A204.1 (cell line): ENCODE results near the gene PRIMA1.

ENCODE experiments used
- FAIRE-seq: peaks from 2 replicates; lab custom pipeline; 2012; peaks lifted over from hg19 to GRCh38; lab: Jason Lieb, UNC

The PRIMA1 gene

DNA sequence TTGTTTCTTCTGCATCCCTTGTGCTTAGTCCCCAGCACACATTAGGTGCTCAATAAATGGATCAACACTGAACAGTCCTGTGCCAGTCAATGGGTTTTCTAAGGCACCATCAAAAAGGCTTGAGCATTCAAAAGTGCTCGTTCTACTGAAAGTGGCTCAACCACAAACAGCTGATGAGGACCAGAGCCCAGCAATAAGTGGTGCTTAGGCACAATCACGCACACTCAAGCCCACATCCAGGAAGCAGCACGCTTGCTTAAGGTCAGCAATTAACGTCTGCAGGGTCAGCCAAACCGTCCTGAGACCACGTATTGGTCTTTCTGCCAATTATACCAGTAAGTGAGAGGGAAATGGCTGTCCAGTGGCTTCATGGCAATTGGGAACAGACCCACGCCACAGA, 56.5 kb downstream of the PRIMA1 start:
- no peak for FAIRE-seq

DNA sequence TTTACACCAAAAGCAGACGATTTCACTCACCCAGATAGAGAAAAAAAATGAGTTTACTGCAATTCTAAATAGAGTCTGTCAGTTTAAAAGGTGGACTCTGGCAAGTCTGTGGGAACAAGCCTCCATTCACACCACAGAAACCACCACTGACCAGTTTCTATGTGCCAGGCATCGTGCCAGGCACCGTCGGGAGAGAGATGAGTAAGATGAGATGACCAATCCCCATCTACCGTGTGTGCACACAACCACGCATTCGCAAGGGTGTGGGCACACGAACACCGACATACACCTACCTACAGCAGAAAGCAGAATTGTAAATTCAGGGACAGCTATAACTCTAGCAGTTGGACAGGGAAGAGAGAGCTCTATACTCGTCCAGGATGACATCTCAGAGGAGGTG, 58.3 kb downstream of the PRIMA1 start:
- FAIRE-seq = no peak

DNA sequence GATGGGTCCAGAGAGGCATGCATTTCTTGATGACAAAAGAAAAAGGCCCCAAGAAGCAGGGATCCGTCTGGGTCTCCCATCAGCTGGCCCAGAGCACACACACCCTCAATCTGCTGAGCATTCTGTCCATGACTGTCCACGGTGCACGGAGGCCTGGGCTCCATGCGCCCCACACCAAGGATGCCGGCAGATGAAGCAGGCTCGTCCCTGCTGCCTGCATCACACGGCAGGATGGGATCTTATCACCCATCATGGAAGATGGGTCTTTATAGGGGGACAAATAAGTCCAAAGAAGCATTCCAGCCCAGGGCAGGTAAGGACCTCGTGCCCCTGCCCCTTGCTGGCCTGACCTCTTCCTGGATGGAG, 59.7 kb downstream of the PRIMA1 start:
- no peak for FAIRE-seq

DNA sequence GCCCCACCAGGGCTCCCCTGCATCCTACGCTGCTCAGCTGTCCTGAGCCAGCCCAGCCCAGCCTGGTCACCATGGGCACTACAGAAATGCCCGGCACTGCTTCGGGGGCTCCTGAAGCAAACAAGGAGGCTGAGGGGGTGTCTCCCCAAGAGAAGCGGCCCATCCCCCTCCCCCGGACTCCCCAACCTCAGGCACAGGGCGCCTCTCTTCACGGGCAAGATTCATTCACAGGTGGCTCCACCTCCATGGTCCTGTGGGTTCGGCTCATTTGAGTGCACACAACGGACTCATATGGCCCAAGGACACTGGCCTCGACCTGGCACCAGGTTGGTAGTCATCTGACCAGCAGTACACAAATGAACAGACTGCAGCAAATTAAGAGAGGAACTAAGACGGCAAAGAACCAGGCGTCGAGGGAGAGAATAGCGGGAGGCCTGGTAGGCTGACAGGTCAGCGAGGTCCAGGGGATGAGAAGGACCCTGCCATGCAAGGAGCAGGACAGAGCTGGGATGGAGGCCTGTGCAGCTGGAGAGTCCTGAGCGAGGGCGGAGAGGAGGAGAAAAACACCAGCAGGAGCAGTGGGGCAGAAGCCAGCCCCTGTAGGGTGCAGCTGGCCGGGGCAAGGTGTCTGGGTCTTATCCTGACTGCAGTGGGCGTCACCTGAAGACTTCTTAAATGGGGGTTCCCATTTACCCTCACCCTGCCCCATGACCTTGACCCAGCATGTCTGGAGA, 60.2 kb downstream of the PRIMA1 start:
- FAIRE-seq = no peak

DNA sequence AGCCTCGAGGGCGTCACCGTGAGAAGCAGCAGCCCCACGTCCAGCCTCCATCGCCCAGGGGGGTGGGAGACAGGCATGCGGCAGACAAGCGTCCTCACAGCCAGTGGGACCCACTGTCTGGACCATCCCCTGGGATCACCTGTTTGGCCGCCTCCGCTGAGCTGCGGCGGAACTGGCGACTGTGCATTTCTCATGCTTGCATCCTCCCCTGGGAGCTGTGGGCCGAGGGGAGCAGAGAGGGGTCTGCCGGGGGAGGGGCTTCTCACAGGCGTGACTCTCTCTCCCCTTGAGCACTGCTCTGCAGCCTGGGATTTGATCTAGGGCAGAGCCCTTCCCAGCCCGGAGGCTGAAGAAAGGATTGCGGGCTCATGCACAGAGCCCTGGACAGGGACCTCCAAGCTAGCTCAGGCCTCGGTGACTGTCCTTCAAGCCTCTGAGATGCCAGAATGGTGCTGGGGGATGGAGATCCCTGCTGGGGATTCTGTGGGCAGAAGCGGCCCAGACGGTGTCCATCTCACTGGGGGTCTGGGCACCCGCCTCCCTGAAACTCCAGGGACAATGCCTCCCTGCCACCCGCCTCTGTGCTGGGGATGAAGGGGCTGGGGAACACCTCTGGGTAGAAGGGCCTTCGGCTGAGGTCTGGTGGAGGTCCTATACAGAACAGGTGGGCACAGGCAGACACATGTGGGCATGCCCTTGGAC, 61.1 kb downstream of the PRIMA1 start:
- no peak for FAIRE-seq

DNA sequence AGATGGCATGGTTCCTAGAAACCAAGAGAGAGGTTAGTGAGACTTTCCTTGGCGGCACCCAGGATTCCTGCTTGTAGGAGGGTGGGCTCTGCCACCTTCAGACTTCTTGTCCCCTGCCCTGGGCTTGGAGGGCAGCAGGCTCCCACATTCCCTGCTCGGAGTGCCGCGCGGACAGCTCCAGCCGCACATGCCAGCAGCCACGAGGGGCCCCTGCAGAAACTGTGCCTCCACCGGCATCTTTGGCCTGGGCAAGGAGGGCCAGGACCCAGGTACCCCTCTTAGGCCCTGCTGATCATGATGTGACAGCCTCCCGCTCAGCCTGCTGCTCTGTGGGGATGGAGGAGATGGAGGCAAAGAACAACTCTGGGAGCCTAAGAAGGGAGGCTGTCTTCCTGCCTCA, 62.3 kb downstream of the PRIMA1 start:
- no peak for FAIRE-seq

DNA sequence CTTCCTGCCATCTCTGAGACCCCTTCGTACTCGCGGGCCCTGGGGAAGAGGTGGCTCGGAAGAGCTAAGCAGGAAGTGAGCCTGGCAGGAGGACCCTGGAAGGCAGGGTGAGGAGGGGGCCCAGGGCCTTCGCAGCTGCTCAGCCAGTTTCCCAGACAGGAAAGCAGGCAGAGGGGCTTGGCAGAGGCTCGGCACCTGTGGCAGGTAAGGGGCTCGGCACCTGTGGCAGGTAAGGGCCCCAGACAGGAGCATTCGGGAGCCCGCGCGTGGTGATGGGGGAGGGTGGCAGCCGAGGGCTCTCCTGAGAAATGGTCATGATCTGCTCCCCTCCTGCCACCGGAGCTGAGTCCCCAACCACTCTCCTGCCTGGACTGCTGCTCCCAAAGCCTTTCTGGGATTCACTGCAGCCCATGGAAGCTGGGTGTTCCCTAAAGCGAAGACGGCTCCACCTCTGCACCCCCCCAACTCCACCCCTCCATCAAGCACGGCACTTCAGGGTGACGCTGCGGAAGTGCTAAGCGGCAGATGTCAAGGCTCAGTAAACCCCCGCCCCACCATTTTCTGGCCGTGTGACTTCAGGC, 63.2 kb downstream of the PRIMA1 start:
- FAIRE-seq = no peak

DNA sequence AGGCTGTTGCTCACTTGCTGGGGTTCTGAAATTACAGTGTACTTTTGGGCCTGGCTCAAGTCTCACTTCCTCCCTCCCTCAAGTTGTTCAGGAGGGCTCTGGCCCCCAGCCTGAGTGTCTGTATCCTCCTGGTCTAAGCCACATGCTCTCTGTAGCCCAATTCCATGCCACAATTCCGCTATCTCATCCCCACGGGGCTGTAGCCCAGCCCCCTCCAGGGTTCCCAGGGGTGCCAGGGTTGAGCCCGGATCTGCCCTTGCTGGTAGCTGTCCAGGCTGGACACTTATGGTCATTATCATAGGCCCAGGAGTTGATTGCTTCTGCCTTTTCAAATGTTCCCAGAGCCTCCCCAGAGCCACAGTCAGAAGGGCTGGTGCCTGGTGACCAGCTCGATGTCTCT, 65.3 kb downstream of the PRIMA1 start:
- FAIRE-seq = no peak

DNA sequence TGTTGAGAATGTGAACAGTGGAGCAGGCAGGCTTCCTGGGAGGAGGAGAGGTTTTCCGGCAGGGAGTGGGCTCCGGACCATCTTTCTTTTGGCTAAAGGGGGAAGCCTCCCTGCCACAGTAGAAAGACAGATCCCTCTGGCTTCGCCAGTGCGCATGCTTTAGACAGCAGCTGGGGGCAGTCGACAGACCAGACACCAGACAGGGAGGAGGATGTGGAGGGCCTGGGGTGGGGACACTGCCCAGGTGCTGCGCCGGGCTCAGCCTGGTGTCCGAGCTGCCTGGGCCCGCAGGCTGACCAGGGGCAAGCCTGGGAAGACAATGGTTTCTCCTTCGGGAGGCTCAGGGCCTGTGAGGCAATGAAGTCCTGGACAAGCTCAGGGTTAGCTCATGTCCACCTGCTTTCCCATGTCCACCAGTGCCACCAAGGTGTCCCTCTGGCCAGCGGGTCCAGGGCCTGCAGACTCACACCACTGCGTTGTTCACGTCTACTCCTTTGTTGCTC, 67.3 kb downstream of the PRIMA1 start:
- FAIRE-seq = no peak

DNA sequence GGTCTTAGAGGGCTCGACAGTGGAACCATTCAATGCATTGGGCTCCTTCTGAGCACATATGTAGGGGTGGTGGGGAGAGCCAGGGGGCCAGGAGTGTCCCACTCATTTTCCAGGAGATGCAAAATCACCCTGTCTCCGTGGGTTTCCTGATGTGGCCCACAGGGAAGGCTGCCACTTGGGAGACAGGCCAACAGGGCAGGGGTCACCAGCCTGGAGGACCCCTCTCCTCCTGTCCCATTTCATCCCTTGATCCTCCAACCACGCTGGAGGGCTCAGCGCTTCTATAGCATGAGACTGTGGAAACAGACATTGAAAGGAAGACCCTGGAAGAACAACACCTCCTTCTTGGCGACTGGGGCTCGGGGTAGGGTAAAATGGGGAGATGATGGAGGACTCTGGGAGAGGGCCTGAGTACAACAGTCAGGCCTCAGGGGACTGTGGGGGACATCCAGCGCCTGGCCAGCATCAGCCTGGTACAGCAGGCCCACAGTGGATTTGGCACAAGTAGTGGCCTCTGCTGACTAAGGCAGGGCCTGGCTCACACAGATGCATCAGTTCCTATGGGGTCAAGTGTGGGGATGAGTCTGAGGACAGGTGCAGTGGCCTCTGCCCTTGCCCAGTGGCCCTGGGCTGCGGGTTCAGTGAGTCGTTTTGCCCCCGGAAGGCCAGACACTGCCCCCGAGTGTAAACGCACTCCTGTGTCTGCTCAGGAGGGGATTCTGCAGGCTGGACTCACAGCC, 68.0 kb downstream of the PRIMA1 start:
- no peak for FAIRE-seq

DNA sequence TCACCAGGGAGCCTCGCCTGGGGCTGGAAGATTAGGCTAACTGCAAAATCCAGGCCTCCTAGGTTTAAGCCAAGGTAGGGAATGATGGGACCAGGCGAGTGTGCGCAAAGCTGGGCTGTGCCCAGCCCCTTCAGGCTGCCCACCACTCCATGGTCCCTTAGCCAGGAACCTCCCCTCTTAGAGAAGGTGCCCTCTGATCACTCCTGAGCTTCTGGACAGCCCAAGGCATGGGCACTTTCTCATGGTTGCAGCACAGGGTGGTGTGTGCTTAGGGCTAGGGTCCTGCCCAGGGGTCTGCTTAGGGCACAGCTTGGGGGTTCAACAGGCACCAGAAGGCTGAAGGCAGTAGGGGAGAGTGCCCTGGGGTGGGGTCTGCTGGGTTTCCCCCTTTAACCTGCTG, 69.0 kb downstream of the PRIMA1 start:
- FAIRE-seq = no peak

DNA sequence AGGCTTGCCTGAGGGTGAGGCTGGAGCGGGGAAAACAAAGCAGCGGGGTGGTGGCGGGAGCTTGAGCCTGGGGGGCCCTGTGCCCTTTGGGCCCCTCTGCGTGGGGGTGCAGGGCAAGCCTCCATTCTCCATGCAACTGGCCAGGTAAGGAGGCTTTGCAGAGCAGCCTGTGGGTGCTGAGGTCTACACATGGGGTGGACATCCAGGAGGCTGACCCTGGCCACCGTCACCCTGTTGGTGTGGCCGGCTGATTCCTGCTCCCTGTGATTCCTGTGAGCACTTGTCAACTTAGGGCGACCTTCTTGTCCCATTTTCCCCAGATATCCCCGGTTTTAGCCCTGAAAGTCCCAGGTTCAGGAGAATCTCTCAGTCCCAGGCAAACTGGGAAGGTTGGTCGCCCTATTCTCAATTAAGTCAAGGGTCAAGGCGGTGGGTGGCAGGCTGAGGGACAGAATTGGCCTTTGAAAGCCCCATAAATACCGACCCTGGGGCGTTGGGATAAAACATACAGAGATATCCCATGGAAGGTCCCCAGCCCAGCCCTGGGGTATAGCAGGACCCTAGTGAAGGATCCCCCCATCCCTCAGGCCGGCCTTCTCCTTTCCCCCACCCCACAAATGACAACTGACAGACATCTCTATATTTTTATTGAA, 70.5 kb downstream of the PRIMA1 start:
- FAIRE-seq = no peak

DNA sequence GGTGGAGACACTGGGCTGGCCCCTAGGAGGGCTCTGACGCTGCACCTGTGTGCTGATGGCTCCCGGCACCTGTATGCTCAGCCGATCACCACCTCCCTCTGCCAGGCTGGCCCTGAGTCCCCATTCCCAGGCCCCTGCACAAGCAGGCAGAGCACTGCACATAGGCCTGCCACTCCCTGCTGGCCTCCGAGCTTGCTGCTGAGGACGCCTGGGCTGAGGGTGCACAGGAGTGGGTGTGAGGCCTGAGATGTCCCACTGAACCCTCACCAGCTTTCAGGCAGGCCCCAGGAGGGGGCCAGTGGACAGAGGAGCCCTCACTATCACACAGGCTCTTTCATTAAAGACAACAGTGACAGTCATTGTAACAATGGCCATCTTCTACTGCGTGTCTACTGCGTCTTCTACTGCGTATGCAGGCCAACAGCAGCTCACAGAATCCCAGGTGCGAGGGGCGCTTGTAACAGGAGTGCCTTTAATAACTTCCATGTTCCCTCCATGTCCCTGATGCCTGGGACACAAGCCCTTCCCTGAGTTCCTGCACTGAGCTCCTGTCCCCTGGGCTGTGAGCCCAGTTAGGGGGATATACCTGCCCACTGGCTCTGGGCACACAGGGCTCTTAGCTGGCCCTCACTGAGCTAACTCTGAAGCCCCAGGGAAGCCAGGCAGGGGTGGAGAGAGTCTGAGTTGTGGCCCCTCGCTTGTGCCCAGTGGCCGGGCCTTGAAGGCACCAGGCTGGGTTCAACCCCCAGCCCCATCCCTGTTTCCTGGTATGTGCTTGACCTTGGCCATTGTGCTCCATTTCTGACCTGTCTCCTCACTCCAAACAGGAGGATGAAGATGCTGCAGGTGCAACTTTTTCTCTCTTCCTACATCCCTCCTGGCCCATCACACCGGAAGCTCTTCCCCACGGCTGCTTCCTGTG, 71.3 kb downstream of the PRIMA1 start:
- no peak for FAIRE-seq

DNA sequence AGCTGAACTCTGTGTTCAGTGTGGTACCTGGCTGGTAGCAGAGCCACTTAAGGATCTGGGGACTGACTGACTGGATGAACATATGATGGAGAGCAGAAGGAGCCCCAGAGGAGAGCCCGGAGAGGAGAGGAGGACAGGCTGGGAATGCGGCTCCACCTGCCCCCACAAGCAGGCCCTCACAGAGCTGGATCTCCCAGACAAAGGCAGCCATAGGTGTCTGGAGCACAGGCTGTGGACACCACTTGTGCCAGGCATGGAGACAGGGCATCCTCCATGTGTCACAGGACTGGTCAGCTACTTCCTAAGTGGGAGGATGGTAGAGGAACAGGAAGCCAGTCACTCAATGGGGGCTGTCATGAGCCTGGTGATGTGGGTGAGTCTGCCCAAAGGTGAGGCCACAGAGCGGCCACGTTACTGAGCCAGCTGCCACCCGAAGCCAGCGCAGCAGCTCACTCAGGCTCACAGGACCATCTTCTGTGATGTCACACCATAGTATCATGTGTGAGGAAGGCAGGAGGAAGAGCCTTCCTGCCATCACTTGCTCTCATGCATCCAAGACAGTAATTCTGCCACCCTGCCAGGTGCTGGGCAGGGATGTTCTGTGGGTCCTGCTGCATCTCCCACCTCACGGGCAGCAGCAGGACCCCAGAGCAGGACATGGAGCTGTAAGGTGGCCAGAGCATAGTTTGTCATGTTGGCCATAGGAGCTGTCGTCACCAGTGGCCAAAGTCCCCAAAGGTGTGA, 72.1 kb downstream of the PRIMA1 start:
- FAIRE-seq = no peak

DNA sequence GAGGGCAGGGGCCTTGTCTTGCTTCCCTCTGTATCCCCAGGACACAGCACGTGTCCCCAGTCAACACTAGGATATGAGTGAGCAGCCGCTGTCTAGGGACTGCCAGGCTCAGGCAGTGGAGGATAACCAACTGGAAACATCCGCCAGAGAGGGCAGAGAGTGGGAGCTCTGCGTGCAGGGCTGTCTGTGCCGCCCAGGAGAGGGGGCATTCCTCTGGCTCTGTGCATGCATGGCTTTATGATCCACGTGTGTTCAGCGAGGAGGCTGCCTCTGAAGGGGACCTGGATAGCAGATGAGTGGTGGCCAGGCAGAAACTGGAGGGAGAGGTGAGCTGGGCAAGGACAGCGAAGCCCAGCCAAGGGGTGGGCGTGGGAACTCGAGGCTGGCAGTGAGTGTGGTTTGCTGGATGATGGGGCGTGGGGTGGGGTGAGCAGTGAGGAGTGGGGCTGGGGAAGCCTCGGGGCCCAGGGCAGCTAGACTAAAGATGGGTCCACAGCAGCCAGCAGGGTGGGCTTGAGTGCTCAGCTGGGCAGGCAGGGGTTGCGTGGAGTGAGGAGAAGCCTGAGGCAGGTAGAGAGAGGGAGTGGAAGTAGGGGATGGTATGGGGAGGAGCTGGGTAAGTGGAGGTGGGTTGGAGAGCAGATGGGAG, 72.9 kb downstream of the PRIMA1 start:
- no peak for FAIRE-seq

DNA sequence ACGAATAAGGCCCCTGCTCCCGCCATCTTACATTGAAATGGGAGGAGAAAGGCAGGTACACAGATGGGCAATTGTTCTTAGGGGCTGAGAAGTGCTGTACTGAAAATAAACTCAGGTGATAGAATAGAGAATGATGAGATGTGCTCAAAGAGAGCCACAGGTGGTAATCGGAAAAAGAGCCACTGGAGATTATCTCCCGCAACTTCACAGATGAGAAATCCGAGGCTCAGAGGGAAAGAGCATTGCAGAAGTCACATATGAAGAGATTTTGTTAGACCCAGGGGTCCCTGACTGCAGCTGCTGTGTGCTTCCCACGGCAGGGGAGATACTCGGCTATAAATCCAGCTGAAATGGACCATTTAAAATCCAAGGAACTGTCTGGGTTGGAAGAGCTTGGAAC, 73.7 kb downstream of the PRIMA1 start:
- FAIRE-seq = no peak

DNA sequence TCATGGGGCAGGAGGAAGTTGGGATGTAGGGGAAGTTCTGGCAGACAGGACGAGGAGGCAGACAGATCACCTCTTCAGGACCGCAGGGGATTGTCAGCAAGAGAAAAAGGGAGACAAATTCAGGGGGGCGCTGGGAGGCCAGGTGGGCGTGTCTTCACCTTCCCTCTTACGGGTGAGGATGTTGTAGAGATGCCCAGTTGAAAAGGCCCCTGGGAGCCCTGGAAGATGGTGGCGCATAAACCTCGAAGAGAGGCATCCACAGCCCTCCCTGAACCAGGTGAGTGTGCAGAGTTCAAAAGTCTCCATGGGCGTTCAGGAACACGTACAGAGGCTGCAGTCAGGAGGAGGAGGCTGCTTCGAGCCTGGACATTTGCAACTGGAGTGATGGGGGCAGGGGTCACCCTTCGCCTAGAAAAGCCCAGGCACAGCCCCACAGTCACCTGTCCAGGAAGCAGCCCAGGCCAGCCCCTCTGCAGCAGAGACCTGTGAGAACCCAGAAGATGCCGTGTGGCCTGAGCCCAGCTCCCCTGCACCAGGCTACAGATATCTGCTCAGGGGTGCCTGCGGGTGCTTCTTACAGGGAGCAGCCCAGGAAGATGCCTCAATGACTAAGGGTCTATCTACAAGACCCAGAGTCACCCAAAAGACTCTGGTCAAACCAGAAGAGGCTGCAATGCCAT, 74.4 kb downstream of the PRIMA1 start:
- FAIRE-seq = no peak

DNA sequence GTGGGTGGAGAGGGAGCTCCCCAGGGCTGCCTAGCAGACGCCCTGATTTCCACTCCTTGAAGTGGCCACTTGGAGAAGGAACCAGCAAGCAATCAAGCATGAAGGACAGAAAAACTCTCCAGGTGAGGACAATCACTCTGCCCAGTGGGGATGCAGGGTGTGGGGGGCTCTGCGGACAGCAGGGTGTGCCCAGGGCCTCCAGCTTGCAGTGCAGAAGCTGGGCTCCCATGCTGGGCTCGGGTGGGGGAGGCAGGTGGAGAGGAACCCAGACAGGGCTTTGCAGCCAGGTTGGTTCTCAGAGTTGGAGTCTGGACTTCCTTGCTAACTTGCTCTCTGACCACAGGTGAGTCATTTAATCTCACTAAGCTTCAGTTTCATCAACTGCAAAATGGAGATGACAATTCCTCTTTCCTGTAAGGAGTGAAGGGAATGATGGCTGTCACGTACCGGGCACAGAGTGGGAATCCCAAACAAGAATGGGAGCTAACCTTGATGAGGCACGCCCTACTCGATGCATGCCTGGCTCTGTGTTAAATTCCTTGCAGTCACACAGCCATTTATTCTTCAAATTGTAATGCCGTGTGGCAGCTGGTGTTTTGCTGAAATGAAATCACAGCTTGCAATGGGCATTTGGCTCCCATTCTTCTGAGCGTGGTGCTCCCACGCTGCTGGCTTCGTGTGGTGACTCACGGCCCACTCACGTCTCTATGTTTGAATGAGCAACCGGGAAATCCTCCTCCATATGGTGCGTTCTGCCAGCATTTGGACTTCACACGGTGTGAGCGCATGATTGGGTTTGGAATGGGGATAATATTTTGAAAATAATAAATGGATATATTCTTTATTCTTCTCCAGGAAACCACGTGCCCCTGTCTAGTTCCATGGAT, 75.2 kb downstream of the PRIMA1 start:
- no peak for FAIRE-seq
